PFSK-1 (cell line): ENCODE measurements around the gene NCOA3.

Source experiments
- FOXP2 ChIP-seq: optimal IDR thresholded peaks from 2 replicates; pipeline ENCODE3; 2011; ENCODE audit warnings: borderline replicate concordance, control low read depth, inconsistent platforms; ENCODE audit not compliant: insufficient read depth; ENCODE audit errors: extremely low read length, extremely low read depth
- POLR2AphosphoS5 ChIP-seq: IDR thresholded peaks from 2 replicates; pipeline ENCODE4 v1.6.1; 2012; ENCODE audit warnings: low read depth, mild to moderate bottlenecking, control low read depth, low read length, moderate library complexity
- SIN3A ChIP-seq: IDR thresholded peaks from 2 replicates; pipeline ENCODE4 v1.6.1; 2012; ENCODE audit warnings: mild to moderate bottlenecking, low read length, moderate library complexity, borderline replicate concordance; ENCODE audit not compliant: insufficient read depth
- TAF1 ChIP-seq: IDR thresholded peaks from 2 replicates; pipeline ENCODE4 v1.6.1; 2012; ENCODE audit warnings: low read length, control low read depth, borderline replicate concordance; ENCODE audit not compliant: insufficient read depth
- TF ChIP-seq, protein P1 (sequence below), 2 experiments: IDR thresholded peaks; 2 replicates each; pipeline versions ENCODE4 v1.6.1 to v1.8.0; 2011 to 2012; ENCODE audit warnings: low read depth in 2 of 2, low read length in 2 of 2, control low read depth in 1 of 2, inconsistent platforms in 1 of 2, mild to moderate bottlenecking in 1 of 2, moderate library complexity in 1 of 2; ENCODE audit not compliant: insufficient read depth in 1 of 2

The NCOA3 gene

DNA sequence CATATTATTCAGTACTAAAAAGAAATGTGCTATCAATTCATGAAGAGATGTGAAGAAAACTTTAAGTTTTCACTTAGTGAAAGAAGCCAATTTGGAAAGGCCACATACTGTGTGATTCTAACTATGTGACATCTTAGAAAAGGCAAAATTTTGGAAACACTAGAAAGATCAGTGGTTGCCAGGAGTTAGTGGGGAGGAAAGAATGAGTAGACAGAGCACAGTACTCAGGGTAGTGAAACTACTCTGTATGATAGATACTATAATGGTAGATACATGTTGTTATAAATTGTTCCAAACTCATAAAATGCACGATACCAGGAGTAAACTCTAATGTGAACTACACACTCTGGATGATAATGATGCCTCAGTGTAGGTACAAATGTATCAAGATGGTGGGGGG, 14.2 kb downstream of the NCOA3 start:
- TF ChIP-seq, protein P1, sequence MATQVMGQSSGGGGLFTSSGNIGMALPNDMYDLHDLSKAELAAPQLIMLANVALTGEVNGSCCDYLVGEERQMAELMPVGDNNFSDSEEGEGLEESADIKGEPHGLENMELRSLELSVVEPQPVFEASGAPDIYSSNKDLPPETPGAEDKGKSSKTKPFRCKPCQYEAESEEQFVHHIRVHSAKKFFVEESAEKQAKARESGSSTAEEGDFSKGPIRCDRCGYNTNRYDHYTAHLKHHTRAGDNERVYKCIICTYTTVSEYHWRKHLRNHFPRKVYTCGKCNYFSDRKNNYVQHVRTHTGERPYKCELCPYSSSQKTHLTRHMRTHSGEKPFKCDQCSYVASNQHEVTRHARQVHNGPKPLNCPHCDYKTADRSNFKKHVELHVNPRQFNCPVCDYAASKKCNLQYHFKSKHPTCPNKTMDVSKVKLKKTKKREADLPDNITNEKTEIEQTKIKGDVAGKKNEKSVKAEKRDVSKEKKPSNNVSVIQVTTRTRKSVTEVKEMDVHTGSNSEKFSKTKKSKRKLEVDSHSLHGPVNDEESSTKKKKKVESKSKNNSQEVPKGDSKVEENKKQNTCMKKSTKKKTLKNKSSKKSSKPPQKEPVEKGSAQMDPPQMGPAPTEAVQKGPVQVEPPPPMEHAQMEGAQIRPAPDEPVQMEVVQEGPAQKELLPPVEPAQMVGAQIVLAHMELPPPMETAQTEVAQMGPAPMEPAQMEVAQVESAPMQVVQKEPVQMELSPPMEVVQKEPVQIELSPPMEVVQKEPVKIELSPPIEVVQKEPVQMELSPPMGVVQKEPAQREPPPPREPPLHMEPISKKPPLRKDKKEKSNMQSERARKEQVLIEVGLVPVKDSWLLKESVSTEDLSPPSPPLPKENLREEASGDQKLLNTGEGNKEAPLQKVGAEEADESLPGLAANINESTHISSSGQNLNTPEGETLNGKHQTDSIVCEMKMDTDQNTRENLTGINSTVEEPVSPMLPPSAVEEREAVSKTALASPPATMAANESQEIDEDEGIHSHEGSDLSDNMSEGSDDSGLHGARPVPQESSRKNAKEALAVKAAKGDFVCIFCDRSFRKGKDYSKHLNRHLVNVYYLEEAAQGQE (IDR thresholded peaks at IDR 0.05; ENCODE audit: insufficient read depth in 1 of 2, low read depth in 2 of 2, low read length in 2 of 2): no peak
- TF ChIP-seq SIN3A (no peak), FOXP2 (no peak), TAF1 (no peak), POLR2AphosphoS5 (no peak)

DNA sequence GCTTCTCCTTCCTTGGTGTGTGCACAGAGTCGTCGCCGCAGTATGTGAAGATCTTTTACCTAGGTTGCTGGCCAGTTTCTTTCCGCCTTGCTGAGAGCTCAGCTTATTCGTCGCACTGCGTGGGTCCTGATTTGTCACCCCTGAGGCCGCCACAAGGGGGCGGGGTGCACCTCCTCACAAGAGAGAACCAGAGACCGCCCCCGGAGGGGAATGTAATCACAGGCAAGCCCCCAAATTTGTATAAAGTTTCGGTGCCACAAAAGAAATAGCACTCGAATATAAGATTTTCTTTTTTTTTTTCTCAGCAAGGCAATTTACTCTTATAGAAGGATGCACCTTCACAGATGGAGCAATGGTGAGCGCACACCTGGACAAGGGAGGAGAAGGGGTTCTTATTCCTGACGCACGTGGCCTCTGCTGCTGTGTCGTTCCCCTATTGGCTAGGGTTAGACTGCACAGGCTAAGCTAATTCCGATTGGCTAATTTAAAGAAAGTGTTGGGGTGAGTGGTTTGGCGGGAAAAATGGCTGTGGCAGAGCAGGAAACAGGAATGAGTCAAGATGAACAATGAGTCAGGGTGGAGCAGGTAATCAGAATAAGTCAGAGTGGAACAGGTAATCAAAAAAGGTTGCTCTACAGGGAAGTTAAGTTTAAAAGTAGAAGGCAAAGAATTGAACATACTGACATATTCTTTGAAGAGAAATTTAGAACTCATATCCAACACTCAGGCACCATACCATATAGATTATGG, 19.5 kb downstream of the NCOA3 start:
- TF ChIP-seq, protein P1 (IDR thresholded peaks at IDR 0.05; ENCODE audit: insufficient read depth in 1 of 2, low read depth in 2 of 2, low read length in 2 of 2): no peak
- no peak for TF ChIP-seq FOXP2
- no peak for TF ChIP-seq POLR2AphosphoS5
- TF ChIP-seq TAF1: no peak
- no peak for TF ChIP-seq SIN3A

DNA sequence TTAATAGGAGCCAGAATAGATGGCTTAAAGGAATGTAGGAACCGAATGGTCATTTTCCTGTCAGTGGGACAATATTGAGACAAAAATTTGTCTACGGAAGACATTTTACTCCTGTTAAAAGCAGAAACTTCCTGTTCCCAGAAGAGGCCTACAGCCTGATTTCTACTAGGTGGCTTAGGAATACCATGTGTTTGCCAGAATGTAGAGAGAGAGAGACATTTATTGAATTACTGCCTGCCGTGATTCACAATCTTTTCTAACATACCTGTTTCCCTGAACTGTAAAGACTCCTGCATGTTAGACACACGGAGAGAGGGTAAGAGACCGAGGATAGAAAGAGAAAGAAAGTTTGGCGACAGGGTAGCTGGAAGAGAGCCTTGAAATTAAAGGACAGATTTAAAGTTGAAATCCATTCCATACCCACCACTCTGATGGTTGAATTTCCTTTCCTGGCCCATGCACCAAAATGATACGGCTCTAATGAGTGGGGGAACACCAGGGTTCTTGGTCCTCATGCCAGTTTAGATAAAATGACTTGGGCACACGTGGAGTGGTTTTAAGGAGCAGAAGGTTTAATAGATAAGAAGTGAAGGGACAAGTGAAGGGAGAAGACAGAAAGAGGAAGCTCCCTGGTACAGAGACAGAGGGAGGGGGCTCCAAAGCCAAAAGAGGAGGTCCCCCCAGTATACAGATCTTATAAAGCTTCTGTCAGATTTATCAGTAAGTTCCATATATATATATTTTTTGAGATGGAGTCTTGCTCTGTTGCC, 22.5 kb downstream of the NCOA3 start:
- no peak for TF ChIP-seq FOXP2
- no peak for TF ChIP-seq TAF1

DNA sequence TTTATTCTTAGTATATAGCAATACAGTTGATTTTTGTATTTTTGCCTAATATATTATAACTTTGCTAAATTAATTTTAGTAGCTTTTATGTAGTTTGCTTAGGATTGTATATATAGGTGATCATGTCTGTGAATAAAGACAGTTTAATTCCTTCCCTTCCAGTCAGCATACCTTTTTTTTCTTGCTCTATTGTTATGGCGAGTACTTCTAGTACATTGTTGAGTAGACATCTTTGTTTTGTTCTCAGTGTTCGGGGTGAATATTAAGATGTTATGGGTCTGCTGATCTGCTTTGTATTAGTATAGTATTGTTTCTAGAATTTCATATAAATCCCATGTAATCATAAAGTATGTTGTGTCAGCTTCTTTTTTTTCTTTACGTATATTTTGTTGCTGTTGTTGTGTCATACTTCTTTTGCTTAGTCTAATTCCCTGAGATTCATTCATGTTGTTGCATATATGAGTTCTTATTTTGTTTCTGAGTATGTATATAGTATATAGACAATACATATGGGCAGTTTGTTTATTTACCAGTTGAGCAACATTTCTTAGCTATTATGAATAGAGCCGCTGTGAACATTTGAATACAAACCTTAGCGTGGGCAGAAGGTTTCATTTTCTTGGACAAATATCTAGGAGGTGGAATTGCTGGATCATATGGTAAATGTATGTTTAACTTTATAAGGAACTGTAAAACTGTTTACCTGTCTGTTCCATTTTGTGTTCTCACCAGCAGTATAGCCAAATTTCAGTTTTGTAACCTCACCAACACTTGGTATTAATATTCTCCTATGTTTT, 25.5 kb downstream of the NCOA3 start:
- no peak for TF ChIP-seq TAF1
- TF ChIP-seq POLR2AphosphoS5: no peak
- TF ChIP-seq, protein P1 (IDR thresholded peaks at IDR 0.05; ENCODE audit: insufficient read depth in 1 of 2, low read depth in 2 of 2, low read length in 2 of 2): no peak
- no peak for TF ChIP-seq SIN3A
- no peak for TF ChIP-seq FOXP2

DNA sequence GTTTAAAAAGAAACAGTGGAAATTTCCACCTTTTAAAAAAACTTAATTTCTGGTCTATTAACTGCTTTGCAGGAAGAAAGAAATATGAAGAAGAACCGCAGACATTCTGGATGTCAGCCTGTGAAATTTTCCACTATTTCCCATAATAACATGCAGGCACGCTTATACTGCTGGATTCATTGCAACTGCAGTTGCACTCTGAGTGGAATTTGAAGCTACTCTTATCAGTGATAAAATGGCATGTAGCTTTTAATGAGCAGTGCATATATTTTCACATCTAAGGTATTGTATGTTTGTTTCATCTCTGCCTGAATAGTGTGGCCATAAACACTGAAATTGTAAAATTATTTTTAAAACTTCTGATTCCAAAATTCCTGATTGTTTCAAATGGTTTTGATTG, 28.2 kb downstream of the NCOA3 start:
- TF ChIP-seq POLR2AphosphoS5 (no peak), TAF1 (no peak), SIN3A (no peak), FOXP2 (no peak)
- TF ChIP-seq, protein P1 (IDR thresholded peaks at IDR 0.05; ENCODE audit: insufficient read depth in 1 of 2, low read depth in 2 of 2, low read length in 2 of 2): no peak
